HG02870 (cell line): Measurements from ENCODE around the gene ZNF850.
"Not testable (repeated sequence)": the region's sequence is repeated elsewhere in the genome, so short reads cannot be mapped to it uniquely, and the experiment has no call there.

Experiments
- ATAC-seq: cut with Tn5 transposase; IDR thresholded peaks from one replicate; pipeline ENCODE4 v1.9.1; 2021; ENCODE audit warnings: mild to moderate bottlenecking, moderate library complexity; ENCODE audit not compliant: unreplicated experiment

Gene ZNF850

DNA sequence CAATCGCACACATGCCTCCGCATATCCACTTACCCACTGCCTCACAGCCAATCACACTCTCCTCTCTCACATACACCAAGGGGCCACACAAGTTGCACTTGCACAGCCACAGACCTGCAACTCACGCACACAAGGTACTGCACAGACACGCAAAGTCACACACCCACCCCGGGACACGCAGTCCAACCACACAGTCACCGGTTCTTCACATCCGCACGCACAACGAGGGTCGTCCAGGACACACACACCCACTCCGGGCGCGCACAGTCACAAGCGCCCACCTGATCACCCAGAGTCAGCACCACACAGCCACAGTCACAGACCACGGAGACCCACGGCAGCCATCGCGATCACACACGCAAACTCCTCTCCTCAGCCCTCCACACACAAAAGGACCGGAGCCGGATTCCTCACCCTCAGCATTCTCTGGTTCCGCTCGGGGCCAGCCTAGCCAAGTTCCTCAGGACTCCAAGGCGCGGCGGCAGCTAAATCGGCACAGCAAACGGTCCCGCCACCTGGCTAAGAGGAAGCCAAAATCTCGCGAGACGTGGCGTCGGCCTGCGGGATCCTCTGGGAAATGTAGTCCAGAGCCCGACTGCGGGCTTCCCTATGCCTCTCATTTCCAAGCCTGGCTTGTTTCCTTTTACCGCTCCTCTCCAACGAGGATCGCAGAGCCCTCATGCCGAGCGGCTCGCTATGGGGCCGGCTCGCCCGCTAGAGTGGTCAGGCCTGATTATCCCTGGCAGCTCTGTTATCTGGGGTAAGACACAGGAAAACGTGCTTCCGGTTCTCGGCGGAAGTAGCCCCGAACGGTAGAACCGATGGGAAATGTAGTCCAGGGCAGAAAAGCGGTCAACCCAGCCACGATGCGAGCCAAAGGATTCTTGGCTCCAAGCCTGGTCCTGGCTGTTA is at the start of gene ZNF850:
TSS of gene ZNF850 (minus strand) at position 497 of the 912 bp plus-strand sequence. CDS start 10,201 bp downstream, outside the sequence.
- ATAC-seq: peak; percentile 82

DNA sequence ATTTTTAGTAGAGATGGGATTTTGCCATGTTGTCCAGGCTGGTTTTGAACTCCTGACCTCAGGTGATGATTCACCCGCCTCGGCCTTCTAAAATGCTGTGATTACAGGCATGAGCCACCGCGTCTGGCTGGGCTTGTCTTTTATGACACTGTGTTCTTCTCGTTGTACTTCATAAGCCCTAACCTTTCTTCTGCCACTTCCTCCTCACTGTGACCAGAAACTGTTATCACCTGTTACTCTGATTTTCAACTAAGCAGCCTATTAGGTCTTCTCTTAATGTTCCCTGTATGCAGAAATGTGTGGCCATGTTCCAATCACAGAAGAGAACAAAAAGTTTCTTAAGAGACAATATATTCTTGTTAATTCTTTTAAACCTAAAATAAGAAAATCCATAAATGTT is 49.2 kb upstream of the ZNF850 start:
- no peak for ATAC-seq

DNA sequence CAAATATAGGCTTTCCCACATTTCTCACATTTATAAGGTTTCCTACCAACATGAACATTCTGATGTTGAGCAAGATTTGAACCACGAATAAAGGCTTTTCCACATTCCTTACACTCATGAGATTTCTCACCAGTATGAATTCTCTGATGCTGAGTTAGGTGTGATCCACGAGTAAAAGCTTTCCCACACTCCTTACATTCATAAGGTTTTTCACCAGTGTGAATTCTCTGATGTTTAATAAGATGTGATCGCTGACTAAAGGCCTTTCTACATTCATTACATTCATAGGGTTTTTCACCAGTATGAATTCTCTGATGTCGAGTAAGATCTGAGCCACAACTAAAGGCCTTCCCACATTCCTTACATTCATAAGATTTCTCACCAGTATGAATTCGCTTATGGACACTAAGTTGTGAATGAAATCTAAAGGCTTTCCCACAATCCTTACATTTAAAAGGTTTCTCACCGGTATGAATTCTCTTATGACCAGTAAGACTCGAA is 46.6 kb upstream of the ZNF850 start:
- no peak for ATAC-seq

GRCh38 chr19:36807029-36807428 is 34.4 kb upstream of the ZNF850 start:
- no peak for ATAC-seq

- no peak for ATAC-seq
These were observed 32.8 kb upstream of the ZNF850 start for GRCh38 chr19:36805364-36805763.

DNA sequence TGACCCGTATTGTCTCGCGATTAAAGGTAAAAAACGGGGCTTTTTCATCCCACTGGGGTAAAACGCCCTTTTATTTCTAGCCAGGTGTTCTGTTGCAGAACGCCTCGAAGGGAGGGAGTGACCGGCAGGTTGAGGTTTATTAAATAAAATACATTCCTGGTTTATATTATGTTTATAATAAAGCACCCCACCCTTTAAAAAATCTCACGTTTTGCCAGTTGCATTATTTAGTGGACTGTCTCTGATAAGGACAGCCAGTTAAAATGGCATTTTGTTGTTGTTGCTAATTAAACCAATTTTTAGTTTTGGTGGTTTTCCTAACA is 25.1 kb upstream of the ZNF850 start:
- no peak for ATAC-seq

- no peak for ATAC-seq
These were observed 24.0 kb upstream of the ZNF850 start for GRCh38 chr19:36796714-36796992.

- not testable (repeated sequence) for ATAC-seq
These were observed 19.0 kb upstream of the ZNF850 start for GRCh38 chr19:36791420-36792141.

DNA sequence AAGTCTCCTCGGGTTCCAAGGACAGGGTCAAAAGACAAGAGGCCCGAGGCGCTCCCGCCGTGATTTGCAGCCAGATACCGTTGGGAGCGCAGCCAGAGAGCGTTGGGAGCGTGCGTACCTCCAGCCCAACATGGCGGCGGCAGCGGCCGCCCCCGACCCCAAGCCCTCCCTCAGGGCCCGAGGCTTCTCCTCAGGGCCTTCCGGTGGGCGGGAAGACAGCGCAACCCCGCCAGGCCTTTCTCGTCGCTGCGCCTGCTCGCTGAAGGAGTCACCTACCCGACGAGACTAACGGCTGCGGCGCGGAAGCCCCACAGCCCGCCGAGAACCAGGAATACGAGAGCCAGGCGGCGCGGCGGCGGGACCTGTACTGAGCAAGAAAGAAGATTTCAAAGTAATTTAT is 3.2 kb upstream of the ZNF850 start:
- ATAC-seq: no peak

DNA sequence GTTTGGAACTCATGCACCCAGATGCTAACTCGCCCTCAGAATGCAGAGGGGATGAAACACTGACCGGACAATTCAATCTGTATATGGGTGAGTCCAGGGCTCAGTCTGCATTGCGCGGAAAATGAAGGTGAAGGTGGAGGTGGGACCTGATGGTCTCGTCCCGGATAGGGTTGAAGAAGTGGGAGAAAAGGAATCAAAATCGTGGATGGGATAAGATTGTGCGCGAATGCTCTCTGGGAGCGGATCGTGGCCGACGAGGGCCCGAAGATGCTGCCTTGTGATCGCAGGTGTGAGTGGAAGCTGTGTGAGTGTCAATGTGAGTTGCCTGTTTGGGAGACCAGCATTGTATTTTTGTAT is 594 bp upstream of the ZNF850 start:
- ATAC-seq: no peak

DNA sequence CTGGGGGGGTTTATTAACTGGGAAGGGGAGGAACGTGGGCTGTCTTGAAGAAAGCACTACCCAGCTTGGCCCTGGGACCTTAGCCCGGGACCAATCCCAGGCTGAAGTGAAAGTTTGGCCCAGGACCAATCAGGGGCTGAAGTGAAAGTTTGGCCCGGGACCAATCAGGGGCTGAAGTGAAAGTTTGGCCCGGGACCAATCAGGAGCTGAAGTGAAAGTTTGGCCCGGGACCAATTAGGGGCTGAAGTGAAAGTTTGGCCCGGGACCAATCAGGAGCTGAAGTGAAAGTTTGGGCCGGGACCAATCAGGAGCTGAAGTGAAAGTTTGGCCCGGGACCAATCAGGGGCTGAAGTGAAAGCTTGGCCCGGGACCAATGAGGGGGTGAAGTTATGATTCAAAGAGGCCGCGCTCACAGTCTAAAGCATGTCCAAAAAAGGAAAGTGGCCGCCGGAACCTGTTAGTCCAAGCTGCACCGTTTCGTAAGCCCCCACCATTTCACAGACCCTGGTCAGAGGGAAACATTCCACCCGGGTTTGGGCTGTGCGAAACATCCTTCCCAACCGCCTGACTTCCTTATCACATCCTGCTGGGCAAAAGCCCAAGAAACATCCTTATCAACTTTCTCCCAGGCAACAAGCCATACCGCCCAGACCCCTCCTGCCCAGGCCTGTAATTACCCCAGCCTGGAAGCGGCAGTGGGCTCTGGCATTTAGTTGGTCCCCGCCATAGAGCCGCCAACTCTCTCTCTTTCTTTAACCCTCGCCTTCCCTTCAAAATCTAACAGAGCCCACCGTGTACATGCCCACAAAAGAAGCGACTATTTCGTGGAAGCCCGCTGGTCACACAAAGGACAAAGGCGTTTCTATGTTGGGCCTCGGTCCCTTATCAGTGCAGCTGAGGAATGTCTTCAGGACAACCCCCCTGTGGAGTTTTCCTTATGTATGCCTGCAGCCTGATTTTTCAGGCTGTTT is 1.1 kb downstream of the ZNF850 start:
- ATAC-seq: no peak

DNA sequence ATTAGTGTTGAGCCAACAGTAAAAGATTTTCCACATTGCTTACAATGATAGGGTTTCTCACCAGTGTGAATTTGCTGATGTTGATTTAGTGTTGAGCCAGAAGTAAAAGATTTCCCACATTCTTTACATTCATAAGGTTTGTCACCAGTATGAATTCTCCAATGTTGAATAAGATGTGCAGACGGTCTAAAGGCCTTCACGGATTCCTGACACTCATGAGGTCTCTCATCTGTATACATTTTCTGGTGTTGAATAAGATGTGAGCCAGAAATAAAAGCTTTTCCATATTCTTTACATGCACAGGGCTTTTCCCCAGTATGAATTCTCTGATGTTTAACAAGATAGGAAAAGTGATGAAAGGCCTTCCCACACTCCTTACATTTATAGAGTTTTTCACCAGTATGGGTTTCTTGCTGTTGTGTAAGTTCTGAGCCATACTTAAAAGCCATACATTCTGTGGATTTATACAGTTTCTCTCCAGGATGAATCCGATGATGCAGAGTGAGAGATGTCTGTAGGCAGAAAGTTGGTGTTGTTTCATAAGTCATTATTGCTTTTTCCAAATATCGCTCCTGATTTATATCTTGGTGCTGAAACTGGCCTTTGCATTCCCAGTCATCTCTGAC is 22.4 kb downstream of the ZNF850 start:
- ATAC-seq: no peak

DNA sequence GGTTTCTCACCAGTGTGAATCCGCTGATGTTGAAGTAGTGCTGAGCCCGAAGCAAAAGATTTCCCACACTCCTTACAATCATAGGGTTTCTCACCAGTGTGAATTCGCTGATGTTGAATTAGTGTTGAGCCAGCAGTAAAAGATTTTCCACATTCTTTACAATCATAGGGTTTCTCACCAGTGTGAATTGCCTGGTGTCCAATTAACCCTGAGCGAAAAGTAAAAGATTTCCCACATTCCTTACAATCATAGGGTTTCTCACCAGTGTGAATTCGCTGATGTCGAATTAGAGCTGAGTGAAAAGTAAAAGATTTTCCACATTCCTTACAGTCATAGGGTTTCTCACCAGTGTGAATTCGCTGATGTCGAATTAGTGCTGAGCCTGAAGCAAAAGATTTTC is 23.0 kb downstream of the ZNF850 start:
- not testable (repeated sequence) for ATAC-seq

GRCh38 chr19:36748431-36749275 is 24.0 kb downstream of the ZNF850 start:
- ATAC-seq: no peak

DNA sequence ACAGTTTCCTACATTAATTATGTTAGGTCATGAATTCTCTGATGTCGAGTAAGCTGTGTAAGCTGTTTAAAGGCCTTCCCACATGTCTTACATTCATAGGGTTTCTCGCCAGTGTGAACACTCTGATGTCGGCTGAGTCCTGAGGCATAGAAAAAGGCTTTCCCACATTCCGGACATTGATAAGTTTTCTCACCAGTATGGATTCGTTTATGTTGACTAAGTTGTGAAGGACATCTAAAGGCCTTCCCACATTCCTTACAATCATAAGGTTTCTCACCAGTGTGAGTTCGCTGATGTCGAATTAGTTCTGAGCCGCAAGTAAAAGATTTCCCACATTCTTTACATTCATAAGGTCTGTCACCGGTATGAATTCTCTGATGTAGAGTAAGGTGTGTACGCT is 24.9 kb downstream of the ZNF850 start:
- no peak for ATAC-seq

DNA sequence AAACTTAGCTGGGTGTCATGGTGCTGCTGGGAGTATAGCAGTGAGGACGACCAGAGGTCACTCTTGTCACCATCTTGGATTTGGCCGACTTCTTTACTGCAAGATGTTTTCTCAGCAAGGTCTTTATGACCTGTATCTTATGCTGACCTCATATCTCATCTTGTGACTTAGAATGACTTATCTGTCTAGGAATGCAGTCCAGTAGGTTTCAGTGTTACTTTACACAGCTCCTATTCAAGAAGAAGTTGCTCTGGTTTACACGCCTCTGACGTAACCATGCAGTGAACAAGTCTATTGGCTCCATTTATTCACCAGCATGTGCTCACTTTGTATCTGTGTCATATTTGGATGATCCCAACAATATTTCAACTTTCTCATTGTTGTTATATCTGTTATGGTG is 26.7 kb downstream of the ZNF850 start:
- no peak for ATAC-seq

- ATAC-seq: not testable (repeated sequence)
These were observed 36.4 kb downstream of the ZNF850 start for GRCh38 chr19:36736166-36736565.

DNA sequence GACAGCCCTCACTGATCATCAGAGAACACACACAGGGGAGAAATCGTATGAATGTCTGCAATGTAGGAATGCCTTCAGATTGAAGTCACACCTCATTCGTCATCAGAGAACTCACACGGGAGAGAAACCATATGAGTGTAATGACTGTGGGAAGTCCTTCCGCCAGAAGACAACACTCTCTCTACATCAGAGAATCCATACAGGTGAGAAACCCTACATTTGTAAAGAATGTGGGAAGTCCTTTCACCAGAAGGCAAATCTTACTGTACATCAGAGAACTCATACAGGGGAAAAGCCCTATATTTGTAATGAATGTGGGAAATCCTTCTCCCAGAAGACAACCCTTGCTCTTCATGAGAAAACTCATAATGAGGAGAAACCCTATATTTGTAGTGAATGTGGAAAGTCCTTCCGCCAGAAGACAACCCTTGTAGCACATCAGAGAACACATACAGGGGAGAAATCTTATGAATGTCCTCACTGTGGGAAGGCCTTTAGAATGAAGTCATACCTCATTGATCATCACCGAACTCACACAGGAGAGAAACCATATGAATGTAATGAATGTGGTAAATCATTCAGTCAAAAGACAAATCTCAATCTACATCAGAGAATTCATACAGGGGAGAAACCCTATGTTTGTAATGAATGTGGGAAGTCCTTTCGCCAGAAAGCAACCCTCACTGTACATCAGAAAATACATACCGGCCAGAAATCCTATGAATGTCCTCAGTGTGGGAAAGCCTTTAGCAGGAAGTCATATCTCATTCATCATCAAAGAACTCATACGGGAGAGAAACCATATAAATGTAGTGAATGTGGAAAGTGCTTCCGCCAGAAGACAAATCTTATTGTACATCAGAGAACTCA is 52.7 kb downstream of the ZNF850 start:
- ATAC-seq: no peak

- ATAC-seq: no peak
These were observed 63.2 kb downstream of the ZNF850 start for GRCh38 chr19:36709423-36709822.
